ENCODE measurements around the gene ZNF593OS.

Gene ZNF593OS

GRCh38 chr1:26125946-26126320, 45.7 kb downstream of the ZNF593OS start:
- no peak for DNase-seq

- DNase-seq: no peak
Observed at GRCh38 chr1:26125382-26125781, 46.2 kb downstream of the ZNF593OS start.

- no peak for DNase-seq
Observed at GRCh38 chr1:26124418-26125331, 47.0 kb downstream of the ZNF593OS start.

- DNase-seq: no peak
Observed at GRCh38 chr1:26122988-26123973, 48.4 kb downstream of the ZNF593OS start.

GRCh38 chr1:26121854-26122773, 49.5 kb downstream of the ZNF593OS start:
- no peak for DNase-seq

GRCh38 chr1:26119892-26120608, 51.6 kb downstream of the ZNF593OS start:
- DNase-seq: no peak

All from activated naive CD4-positive, alpha-beta T cell (primary cell).